Fibroblast of mammary gland (primary cell): ENCODE results near the gene CEACAM18.
"Not testable (repeated sequence)": the region's sequence is repeated elsewhere in the genome, so short reads cannot be mapped to it uniquely, and the experiment has no call there.

ENCODE experiments used
- DNase-seq: peaks from one replicate; pipeline ENCODE4 v3.0.0-alpha.2; 2010; ENCODE audit warnings: low read depth
- H3K4me3 ChIP-seq: 2 replicates; pipeline ENCODE4 v1.5.1; 2011; ENCODE audit warnings: low read depth, mild to moderate bottlenecking, low read length, moderate library complexity; ENCODE audit not compliant: control insufficient read depth
- CTCF ChIP-seq: conservative IDR thresholded peaks from 2 replicates; pipeline ENCODE4 v1.5.1; 2011; ENCODE audit warnings: low read depth, low read length, inconsistent platforms; ENCODE audit not compliant: control insufficient read depth, insufficient read depth

Gene CEACAM18

DNA sequence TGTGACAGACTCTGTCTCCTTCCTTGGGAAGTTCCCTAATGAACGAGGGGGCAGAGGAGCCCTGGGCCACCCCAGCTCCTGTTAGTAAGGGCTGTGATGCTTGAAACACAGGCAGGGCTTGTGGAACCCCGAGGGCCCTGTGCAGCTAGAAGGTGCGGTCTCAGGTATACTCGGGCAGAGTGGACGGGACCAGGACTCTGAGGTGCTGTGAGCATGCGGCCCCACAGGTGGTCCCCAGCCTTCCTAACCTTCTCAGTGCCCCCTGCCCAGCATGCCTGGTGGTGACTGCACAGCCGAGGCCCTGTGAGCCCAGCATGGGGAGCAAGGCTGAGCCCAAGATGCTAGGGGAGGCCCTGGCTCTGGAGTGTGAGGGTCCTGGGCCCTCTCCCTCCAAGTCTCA is 16.1 kb upstream of the CEACAM18 start:
- no peak overlapping the region for H3K4me3 ChIP-seq
- TF ChIP-seq CTCF: no peak
- no peak for DNase-seq

DNA sequence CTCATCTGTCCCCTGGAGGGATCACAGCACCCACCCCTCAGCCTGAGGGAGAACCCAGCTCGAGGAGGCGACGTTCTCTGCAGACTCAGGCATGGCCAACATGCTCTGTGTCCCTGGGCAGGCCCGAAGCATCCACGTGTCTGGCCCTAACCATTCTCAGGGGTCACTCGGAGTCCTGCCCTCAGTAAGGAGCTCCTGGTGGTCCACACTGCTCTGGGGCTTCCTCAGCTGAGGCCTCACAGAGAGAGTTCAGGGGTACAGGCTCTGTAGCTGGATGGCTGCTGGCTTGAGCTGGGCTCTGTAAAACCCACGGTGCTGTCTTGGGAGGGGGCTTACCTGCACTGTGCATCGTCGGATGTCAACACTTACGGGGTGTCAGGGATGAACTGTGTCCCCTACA is 15.7 kb upstream of the CEACAM18 start:
- no peak overlapping the region for H3K4me3 ChIP-seq
- no peak for TF ChIP-seq CTCF
- no peak for DNase-seq

GRCh38 chr19:51463976-51464581 is 14.3 kb upstream of the CEACAM18 start:
- not testable (repeated sequence) for DNase-seq, H3K4me3 ChIP-seq

DNA sequence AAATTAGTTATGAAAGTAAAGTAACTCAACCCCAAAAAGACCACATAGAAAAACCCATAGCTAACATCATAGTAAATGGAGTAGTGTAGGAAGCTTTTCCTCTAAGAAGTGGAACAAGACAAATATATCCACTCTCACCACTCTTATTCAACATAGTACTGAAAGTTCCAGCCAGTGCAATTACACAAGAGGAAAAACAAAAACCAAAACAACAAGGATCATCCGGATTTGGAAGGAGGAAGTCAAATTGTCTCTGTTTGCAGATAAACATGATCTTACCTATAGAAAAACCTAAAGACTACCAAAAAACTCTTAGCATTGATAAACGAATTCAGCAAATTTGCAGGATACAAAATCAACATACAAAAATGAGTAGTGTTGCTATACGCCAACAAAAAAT is 11.6 kb upstream of the CEACAM18 start:
- TF ChIP-seq CTCF: no peak

DNA sequence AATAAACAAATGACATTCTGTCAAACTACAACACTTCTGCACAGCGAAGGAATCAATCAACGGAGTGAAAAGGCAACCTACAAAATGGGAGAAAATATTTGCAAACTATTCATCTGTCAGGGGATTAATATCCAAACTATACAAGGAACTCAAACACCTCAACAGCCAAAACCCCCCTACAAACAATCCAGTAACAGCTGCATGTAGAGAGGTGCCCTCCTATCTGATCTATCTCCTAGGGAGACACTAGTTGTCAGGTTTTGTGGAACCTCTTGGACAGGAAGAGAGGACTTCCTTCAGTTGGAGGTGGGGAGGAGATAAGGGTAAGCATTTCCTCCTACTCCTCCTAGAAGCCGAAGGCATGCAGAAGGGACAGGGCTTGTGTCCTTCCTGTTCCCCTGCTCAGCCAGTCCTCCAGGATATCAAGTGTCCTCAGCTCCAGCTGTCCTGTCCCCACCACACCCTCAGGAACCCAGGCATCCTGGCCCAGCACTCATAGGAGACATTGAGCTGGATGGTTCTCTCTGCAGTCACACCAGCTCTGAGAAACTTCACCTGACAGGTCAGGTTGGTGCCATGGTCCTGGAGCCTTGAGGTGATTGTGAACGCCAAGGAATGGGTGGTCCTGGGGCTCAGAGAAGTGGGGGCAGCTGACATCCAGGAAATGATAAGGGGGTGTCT is 10.3 kb upstream of the CEACAM18 start:
- no peak overlapping the region for H3K4me3 ChIP-seq
- DNase-seq: no peak
- TF ChIP-seq CTCF: no peak

More for the DNA sequence above, 11.6 kb upstream of the CEACAM18 start:
- no peak overlapping the region for H3K4me3 ChIP-seq
- no peak for DNase-seq

GRCh38 chr19:51468545-51468920 is 9.8 kb upstream of the CEACAM18 start:
- no peak for TF ChIP-seq CTCF
- DNase-seq: no peak
- H3K4me3 ChIP-seq: no peak overlapping the region

- DNase-seq: no peak
- no peak overlapping the region for H3K4me3 ChIP-seq
- no peak for TF ChIP-seq CTCF
Measured at GRCh38 chr19:51469162-51469561, 9.2 kb upstream of the CEACAM18 start.
